NB4 (cell line): ENCODE measurements around the gene RSPO1.
A peak's percentile ranks its signal among the peaks of the same experiment; 100 is the strongest.

Experiments used
- MYC ChIP-seq: IDR thresholded peaks from 2 replicates; pipeline ENCODE4 v1.6.1; 2011; ENCODE audit warnings: low read depth, low read length
- POLR2A ChIP-seq: IDR thresholded peaks from 2 replicates; pipeline ENCODE4 v1.6.1; 2011; ENCODE audit warnings: mild to moderate bottlenecking; ENCODE audit not compliant: insufficient read length; ENCODE audit errors: extremely low read depth
- TF ChIP-seq, protein P1 (sequence below): IDR thresholded peaks from one replicate; pipeline ENCODE4 v1.5.1; 2012; ENCODE audit warnings: low read depth, low read length
- TF ChIP-seq, protein P2 (sequence below): IDR thresholded peaks from 2 replicates; pipeline ENCODE4 v1.6.1; 2011; ENCODE audit warnings: low read depth, low read length

DNA sequence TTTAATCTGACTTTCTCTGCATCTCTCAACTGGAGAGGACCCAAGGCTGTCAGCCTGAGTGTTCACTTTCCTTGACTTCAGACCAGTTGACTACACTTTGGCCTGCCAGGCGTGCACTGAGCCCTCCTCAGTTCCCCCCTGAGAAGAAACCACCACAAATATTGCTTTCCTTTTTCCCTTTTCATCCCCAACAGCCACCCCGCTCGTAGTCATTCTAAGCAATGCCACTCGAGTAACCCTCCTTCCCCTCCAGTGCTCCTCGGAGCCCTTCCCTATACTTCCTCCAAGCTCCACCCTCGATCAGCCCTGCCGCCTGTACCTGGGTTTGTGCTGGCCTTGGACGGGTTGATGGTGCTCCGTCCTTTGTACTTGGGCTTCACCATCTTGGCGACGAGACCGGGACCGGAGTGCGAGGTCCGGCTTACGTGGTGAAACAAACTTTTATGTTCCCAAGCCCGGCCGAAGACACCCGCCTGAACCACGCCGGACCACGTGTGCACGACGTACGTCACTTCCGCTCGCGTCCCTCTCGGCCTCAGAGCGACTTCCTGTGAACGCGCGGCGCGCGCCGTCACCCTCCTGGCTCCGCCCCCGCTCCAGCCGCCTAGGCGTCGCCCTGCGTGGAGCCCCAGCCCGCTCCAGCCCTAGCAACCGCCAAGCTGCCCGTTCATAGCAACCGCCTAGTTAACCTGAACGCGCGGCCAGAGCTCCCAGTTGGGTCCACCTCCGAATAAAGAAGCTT, 39.1 kb downstream of the RSPO1 start, which contains the start of gene GNL2:
- TF ChIP-seq, protein P1, sequence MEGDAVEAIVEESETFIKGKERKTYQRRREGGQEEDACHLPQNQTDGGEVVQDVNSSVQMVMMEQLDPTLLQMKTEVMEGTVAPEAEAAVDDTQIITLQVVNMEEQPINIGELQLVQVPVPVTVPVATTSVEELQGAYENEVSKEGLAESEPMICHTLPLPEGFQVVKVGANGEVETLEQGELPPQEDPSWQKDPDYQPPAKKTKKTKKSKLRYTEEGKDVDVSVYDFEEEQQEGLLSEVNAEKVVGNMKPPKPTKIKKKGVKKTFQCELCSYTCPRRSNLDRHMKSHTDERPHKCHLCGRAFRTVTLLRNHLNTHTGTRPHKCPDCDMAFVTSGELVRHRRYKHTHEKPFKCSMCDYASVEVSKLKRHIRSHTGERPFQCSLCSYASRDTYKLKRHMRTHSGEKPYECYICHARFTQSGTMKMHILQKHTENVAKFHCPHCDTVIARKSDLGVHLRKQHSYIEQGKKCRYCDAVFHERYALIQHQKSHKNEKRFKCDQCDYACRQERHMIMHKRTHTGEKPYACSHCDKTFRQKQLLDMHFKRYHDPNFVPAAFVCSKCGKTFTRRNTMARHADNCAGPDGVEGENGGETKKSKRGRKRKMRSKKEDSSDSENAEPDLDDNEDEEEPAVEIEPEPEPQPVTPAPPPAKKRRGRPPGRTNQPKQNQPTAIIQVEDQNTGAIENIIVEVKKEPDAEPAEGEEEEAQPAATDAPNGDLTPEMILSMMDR = no peak
- TF ChIP-seq, protein P2, sequence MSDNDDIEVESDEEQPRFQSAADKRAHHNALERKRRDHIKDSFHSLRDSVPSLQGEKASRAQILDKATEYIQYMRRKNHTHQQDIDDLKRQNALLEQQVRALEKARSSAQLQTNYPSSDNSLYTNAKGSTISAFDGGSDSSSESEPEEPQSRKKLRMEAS = peak; percentile 99
- peak; percentile 91 for TF ChIP-seq POLR2A
- peak; percentile 98 for TF ChIP-seq MYC
